Breast epithelium (tissue), 4 donors: ENCODE measurements around the gene SYT1. TPM values are rescaled to one million over a fixed set of nuclear protein-coding genes. Genes with fewer than 3 reads are reported as not detected.

ENCODE experiments used
- DNase-seq, 2 donors: peaks; one replicate each; pipeline ENCODE4 v3.0.0-alpha.2; 2019; ENCODE audit warnings: low spot score in 2 of 2
- H3K27ac ChIP-seq, 2 donors: fragments of 200-600 bp; sonication (generic) in 1 of 2; one replicate each; pipeline ENCODE4 v1.5.1; 2016 to 2019; ENCODE audit warnings: mild to moderate bottlenecking in 1 of 2
- H3K27me3 ChIP-seq, 2 donors: fragments of 200-600 bp; sonication (generic) in 1 of 2; one replicate each; pipeline versions ENCODE4 v1.5.1 to v1.6.0; 2017 to 2019; ENCODE audit warnings: control low read depth in 1 of 2, mild to moderate bottlenecking in 1 of 2
- H3K36me3 ChIP-seq: fragments of 200-600 bp; one replicate; pipeline ENCODE4 v1.5.1; 2019
- H3K4me1 ChIP-seq, 2 donors: fragments of 200-600 bp; sonication (generic); one replicate each; pipeline ENCODE4 v1.5.1; 2016 to 2019; ENCODE audit warnings: control low read depth in 1 of 2
- H3K4me3 ChIP-seq, 3 donors: fragments of 200-600 bp; sonication (generic); 1 replicate in 2 of 3; 2 replicates in 1 of 3; pipeline ENCODE4 v1.5.1; 2016 to 2019; ENCODE audit warnings: mild to moderate bottlenecking in 3 of 3, moderate library complexity in 2 of 3
- H3K9me3 ChIP-seq, 2 donors: fragments of 200-600 bp; sonication (generic) in 1 of 2; one replicate each; pipeline ENCODE4 v1.5.1; 2016 to 2019; ENCODE audit warnings: control low read depth in 1 of 2
- CTCF ChIP-seq, 3 donors: fragments of 450-650 bp; IDR thresholded peaks; one replicate each; pipeline ENCODE4 v1.5.1; 2016 to 2017; ENCODE audit warnings: antibody characterized with exemption in 3 of 3, mild to moderate bottlenecking in 3 of 3, moderate library complexity in 3 of 3
- POLR2A ChIP-seq: fragments of 450-650 bp; IDR thresholded peaks from one replicate; pipeline ENCODE4 v1.6.1; 2016; ENCODE audit warnings: antibody characterized with exemption, mild to moderate bottlenecking, moderate library complexity
- POLR2AphosphoS5 ChIP-seq, 3 donors: sonication (generic); formaldehyde crosslinking; IDR thresholded peaks; one replicate each; pipeline ENCODE4 v1.6.1; 2017; ENCODE audit warnings: antibody characterized with exemption in 3 of 3
- intact Hi-C: fragments of 100-400 bp; cut with DNase I; formaldehyde crosslinking; loops from one replicate; pipeline ENCODE4 v1.15.1; 2023; ENCODE audit warnings: low total_unique reads
- total RNA-seq, 3 donors: library from RNA; depleted of rRNA; stranded (reverse); fragments of >200 nt; gene quantifications; one replicate each; pipeline ENCODE4 v1.1.0, GENCODE V29; 2016

The SYT1 gene
- total RNA-seq, 3 donors from 2014 or later: 1.1 to 2.3 (median 1.6) TPM

GRCh38 chr12:79406993-79407392 lies 542.4 kb downstream of the SYT1 start:
- intact Hi-C loops: no loop called here
- TF ChIP-seq CTCF (IDR thresholded peaks at IDR 0.05) (no peak), POLR2AphosphoS5 (IDR thresholded peaks at IDR 0.05) (no peak)
- H3K27ac ChIP-seq: no peak overlapping the region

GRCh38 chr12:79407671-79408622 lies 543.4 kb downstream of the SYT1 start:
- DNase-seq: peak in 1 of 2 donors; percentile 54
- H3K4me3 ChIP-seq: no peak overlapping the region
- intact Hi-C loops: no loop called here
- H3K27ac ChIP-seq: peak overlapping the region; percentile 70 to 79
- H3K9me3 ChIP-seq: no peaks in the 10 kb centered on the region
- no peaks in the 10 kb centered on the region for H3K4me1 ChIP-seq
- no peaks in the 10 kb centered on the region for H3K36me3 ChIP-seq
- TF ChIP-seq POLR2AphosphoS5 (IDR thresholded peaks at IDR 0.05): peak in 1 of 3 donors; percentile 18
- TF ChIP-seq CTCF (IDR thresholded peaks at IDR 0.05): peak; percentile 36 to 73 (median 62)
- TF ChIP-seq POLR2A: no peak
- no peaks in the 10 kb centered on the region for H3K27me3 ChIP-seq

More at GRCh38 chr12:79406993-79407392, 542.4 kb downstream of the SYT1 start:
- Histone ChIP-seq H3K4me3 (no peak overlapping the region), H3K27me3 (no peaks in the 10 kb centered on the region), H3K36me3 (no peaks in the 10 kb centered on the region), H3K4me1 (no peaks in the 10 kb centered on the region), H3K9me3 (no peaks in the 10 kb centered on the region)
- no peak for DNase-seq

GRCh38 chr12:79408689-79409088 lies 544.1 kb downstream of the SYT1 start:
- no peaks in the 10 kb centered on the region for H3K27me3 ChIP-seq
- H3K27ac ChIP-seq: peak overlapping the region; percentile 79 to 81
- no peaks in the 10 kb centered on the region for H3K4me1 ChIP-seq
- H3K9me3 ChIP-seq: no peaks in the 10 kb centered on the region
- TF ChIP-seq POLR2A (no peak), POLR2AphosphoS5 (IDR thresholded peaks at IDR 0.05) (no peak), CTCF (IDR thresholded peaks at IDR 0.05) (no peak)
- no peak for DNase-seq
- no peak overlapping the region for H3K4me3 ChIP-seq
- intact Hi-C loops: no loop called here
- H3K36me3 ChIP-seq: no peaks in the 10 kb centered on the region

GRCh38 chr12:79409562-79409961 lies 545.0 kb downstream of the SYT1 start:
- peak overlapping the region; percentile 79 to 81 for H3K27ac ChIP-seq
- no peaks in the 10 kb centered on the region for H3K36me3 ChIP-seq
- TF ChIP-seq POLR2AphosphoS5 (IDR thresholded peaks at IDR 0.05) (peak in 1 of 3 donors; percentile 11), CTCF (IDR thresholded peaks at IDR 0.05) (no peak)
- no peaks in the 10 kb centered on the region for H3K9me3 ChIP-seq
- H3K4me1 ChIP-seq: no peaks in the 10 kb centered on the region
- no peak overlapping the region for H3K4me3 ChIP-seq
- intact Hi-C loops: no loop called here
- peak in 1 of 2 donors; percentile 60 for DNase-seq
- no peaks in the 10 kb centered on the region for H3K27me3 ChIP-seq

GRCh38 chr12:79411791-79412190 lies 547.2 kb downstream of the SYT1 start:
- intact Hi-C loops: no loop called here
- H3K9me3 ChIP-seq: no peaks in the 10 kb centered on the region
- no peaks in the 10 kb centered on the region for H3K27me3 ChIP-seq
- no peak for DNase-seq
- no peak overlapping the region for H3K4me3 ChIP-seq
- no peak overlapping the region for H3K27ac ChIP-seq
- no peaks in the 10 kb centered on the region for H3K4me1 ChIP-seq
- TF ChIP-seq POLR2A: no peak
- TF ChIP-seq POLR2AphosphoS5 (IDR thresholded peaks at IDR 0.05): no peak
- TF ChIP-seq CTCF (IDR thresholded peaks at IDR 0.05): no peak
- no peaks in the 10 kb centered on the region for H3K36me3 ChIP-seq
